HCT116 (cell line): ENCODE data around the gene ZZZ3.

ENCODE experiments used
- EZH2 ChIP-seq: fragments of 200-600 bp; sonication (generic); IDR thresholded peaks from 2 replicates; pipeline ENCODE4 v1.6.1; 2017; ENCODE audit warnings: antibody characterized with exemption, mixed run types
- EZH2phosphoT487 ChIP-seq: fragments of 200-600 bp; IDR thresholded peaks from 2 replicates; pipeline ENCODE4 v1.6.1; 2018; ENCODE audit warnings: antibody characterized with exemption, borderline replicate concordance
- POLR2A ChIP-seq: IDR thresholded peaks from 2 replicates; pipeline ENCODE4 v1.7.0; 2011; ENCODE audit warnings: borderline replicate concordance; ENCODE audit not compliant: insufficient read depth, insufficient read length; ENCODE audit errors: extremely low read depth
- POLR2AphosphoS5 ChIP-seq: IDR thresholded peaks from 2 replicates; pipeline ENCODE4 v1.6.1; 2011; ENCODE audit warnings: mild to moderate bottlenecking, low read depth, low read length, moderate library complexity

DNA sequence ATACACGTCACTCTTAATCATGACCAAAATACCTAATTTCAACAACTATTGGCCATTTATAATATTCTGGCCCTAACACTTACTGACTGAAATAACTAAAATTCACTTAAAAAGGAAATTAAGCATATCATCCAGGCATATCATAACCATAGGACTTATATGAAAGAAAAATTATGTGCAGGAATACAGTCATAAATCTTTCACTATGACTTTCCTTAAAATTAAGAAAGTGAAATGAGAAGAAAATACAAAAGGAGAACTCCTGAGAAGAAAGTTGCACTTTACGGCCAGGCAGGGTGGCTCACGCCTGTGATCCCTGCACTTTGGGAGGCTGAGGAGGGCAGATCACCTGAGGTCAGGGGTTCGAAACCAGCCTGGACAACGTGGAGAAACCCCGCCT lies 9.4 kb downstream of the ZZZ3 start:
- TF ChIP-seq EZH2phosphoT487 (no peak), POLR2AphosphoS5 (no peak), POLR2A (no peak), EZH2 (no peak)
